GM18868 (cell line): ENCODE results near the gene CCDC124.
"Not testable (repeated sequence)": the region's sequence is repeated elsewhere in the genome, so short reads cannot be mapped to it uniquely, and the experiment has no call there.

Experiments used
- ATAC-seq: cut with Tn5 transposase; IDR thresholded peaks from one replicate; pipeline ENCODE4 v1.9.1; 2021; ENCODE audit warnings: mild to moderate bottlenecking, moderate library complexity; ENCODE audit not compliant: unreplicated experiment

The CCDC124 gene

GRCh38 chr19:17977488-17977887 lies 44.7 kb downstream of the CCDC124 start:
- no peak for ATAC-seq

GRCh38 chr19:17981611-17982010 lies 48.8 kb downstream of the CCDC124 start:
- no peak for ATAC-seq

- ATAC-seq: no peak
Measured at GRCh38 chr19:17982430-17982829, 49.6 kb downstream of the CCDC124 start.

- no peak for ATAC-seq
Measured at GRCh38 chr19:17985037-17985818, 52.4 kb downstream of the CCDC124 start.

GRCh38 chr19:17986569-17986968 lies 53.8 kb downstream of the CCDC124 start:
- ATAC-seq: not testable (repeated sequence)

DNA sequence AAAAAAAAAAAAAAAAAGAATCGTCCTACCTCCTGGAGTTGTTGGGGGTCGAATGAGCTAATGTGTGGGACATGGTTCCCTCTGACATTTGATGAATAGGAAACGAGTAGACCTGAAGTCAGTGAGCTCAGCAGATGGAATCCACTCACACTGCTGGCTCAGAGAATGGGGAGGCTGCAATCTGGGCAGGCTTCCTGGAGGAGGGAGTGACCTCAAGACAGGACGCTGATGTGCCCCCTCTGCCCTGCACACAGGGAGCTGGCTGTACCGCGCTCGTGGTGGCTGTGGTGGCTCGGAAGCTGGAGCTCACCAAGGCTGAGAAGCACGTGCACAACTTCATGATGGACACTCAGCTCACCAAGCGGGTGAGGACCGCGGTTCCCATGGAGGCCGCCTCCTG lies 55.3 kb downstream of the CCDC124 start:
- no peak for ATAC-seq

- no peak for ATAC-seq
Measured at GRCh38 chr19:17989425-17990094, 56.7 kb downstream of the CCDC124 start.

- ATAC-seq: no peak
Measured at GRCh38 chr19:17993076-17993813, 60.4 kb downstream of the CCDC124 start.
